Stomach smooth muscle (tissue), 2 donors: ENCODE data around the gene AGAP1.

Experiments
- H3K27ac ChIP-seq: one replicate; pipeline ENCODE4 v1.7.0; 2013; ENCODE audit warnings: mild to moderate bottlenecking, low read length, inconsistent platforms
- H3K27me3 ChIP-seq, 2 donors: one replicate each; pipeline ENCODE4 v1.7.0; 2013; ENCODE audit warnings: low read length in 2 of 2; ENCODE audit not compliant: insufficient read depth in 2 of 2, control insufficient read depth in 1 of 2
- H3K36me3 ChIP-seq, 2 donors: one replicate each; pipeline ENCODE4 v1.7.0; 2013; ENCODE audit warnings: low read length in 2 of 2; ENCODE audit not compliant: control insufficient read depth in 2 of 2, insufficient read depth in 2 of 2
- H3K4me1 ChIP-seq: one replicate; pipeline ENCODE4 v1.7.0; 2013; ENCODE audit warnings: low read length; ENCODE audit not compliant: control insufficient read depth, insufficient read depth
- H3K4me3 ChIP-seq, 2 donors: one replicate each; pipeline ENCODE4 v1.7.0; 2013; ENCODE audit warnings: low read length in 2 of 2
- H3K9ac ChIP-seq, 2 donors: one replicate each; pipeline ENCODE4 v1.7.0; 2013; ENCODE audit warnings: low read length in 2 of 2, mild to moderate bottlenecking in 1 of 2
- H3K9me3 ChIP-seq, 2 donors: one replicate each; pipeline ENCODE4 v1.7.0; 2013; ENCODE audit warnings: low read length in 2 of 2; ENCODE audit not compliant: control insufficient read depth in 2 of 2
- donor health status: healthy.
- donor health status: Pancreatic carcinoma.

The AGAP1 gene

DNA sequence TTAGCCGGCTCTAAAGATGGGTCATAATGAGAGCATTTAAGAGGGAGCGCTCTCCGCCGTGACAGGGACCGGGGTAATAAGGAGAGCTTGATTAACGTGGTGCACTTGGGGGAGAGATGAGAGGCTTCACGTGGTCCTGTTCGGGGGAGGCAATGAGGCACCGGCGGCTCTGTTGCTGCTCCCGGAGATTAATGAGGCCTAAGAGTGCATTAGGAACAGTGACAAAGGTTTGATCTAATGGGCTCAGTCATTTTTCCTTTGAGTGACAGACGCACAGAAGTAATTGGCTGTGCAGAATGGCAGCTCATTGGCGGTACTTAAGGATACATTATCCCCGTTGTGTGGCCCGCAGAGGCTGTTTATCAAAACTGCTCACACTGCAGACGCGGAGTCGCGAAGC, 423.7 kb downstream of the AGAP1 start:
- no peak overlapping the region for H3K9ac ChIP-seq

DNA sequence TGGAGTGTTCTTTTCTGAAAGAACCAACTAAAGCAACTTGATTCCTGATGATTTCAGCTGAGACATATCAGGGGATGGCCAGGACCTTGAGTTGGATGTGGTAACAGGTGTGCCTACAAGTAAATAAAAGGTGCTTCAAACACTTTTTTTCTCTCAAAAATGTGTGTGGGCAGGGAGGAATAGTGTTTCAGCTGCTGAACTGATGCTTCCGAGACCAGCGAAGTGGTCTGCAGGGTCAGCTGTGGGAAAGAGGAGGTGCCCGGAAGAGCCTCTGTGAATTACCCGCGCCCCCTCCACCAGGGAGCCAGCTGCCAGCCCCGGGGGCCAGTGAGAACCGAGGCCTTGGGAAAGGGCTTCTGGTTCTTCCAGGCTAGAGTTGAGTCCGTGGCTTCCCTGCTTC, 425.0 kb downstream of the AGAP1 start:
- Histone ChIP-seq H3K9me3 (no peaks in the 10 kb centered on the region), H3K27me3 (no peaks in the 10 kb centered on the region), H3K36me3 (peaks cover 6 to 33% of the 10 kb centered on the region in 2 donors), H3K4me1 (no peaks in the 10 kb centered on the region), H3K4me3 (no peak overlapping the region), H3K27ac (no peak overlapping the region), H3K9ac (no peak overlapping the region)

More for the DNA sequence above, 423.7 kb downstream of the AGAP1 start:
- Histone ChIP-seq H3K4me1 (no peaks in the 10 kb centered on the region), H3K9me3 (no peaks in the 10 kb centered on the region), H3K27me3 (no peaks in the 10 kb centered on the region), H3K36me3 (peaks cover 6 to 33% of the 10 kb centered on the region in 2 donors), H3K4me3 (no peak overlapping the region), H3K27ac (no peak overlapping the region)

DNA sequence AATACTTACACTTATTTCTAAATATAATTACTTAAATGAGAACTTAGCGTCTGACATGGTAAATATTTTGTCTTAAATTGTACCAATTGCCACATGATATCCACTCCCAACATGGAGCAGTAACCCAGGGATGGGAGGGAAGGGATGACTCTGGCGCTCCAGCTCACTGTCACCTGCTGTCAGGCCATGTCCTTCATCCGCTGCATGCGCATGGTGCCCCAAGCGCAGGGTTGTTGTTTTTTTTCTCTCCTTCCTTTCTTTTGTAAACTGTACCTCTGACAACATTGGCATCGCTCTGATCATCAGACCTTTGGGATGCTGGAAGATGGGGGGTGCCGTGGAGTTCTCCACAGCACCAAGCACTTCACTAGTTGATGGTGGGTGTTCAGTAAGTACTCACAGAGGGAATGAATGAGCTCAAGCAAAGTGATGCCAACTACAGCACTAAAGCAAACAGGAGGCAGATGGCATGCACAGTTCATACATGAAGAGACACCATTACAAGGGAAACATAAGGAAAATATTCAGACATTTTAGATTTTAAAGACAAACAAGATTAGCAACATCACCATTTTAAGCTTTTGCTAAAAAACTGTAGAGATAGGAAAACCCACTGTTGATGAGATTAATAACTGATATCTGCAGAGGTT, 426.5 kb downstream of the AGAP1 start:
- Histone ChIP-seq H3K27me3 (no peaks in the 10 kb centered on the region), H3K9ac (no peak overlapping the region), H3K27ac (no peak overlapping the region), H3K4me1 (no peaks in the 10 kb centered on the region), H3K36me3 (peaks cover 5 to 20% of the 10 kb centered on the region in 2 donors), H3K4me3 (no peak overlapping the region), H3K9me3 (no peaks in the 10 kb centered on the region)

DNA sequence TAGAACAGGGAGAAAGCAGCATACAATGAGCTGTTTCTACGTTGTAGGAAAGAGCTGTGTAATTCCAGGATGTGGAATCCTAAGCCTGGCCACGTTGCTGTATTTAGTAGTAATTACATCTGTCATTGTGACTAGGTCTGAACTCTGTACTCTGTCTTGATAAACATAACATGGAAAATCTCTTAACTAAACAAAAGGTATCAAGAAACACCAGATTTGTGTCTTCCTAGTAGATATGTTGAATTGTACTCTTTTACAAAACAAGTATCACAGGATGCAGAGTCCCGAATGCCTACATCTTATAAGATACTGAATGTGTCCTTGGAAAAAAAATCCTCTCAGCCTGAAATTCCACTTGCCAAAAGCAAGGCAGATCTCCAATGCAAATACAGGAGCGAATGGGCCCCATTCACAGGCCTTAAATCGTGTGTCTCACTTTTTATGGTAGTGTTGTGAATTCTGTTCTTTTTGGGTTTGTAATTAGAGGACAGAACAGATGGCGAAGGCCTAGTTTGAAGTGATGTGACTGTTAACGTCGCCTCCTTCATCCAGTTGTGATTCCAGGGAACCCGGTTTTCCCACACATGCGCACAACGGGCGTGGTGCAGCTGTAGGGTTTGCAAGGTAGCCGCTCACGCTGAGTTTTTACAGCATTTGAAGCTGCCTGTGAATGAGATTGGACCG, 427.8 kb downstream of the AGAP1 start:
- Histone ChIP-seq H3K4me3 (no peak overlapping the region), H3K27me3 (no peaks in the 10 kb centered on the region), H3K9ac (no peak overlapping the region), H3K4me1 (no peaks in the 10 kb centered on the region), H3K36me3 (peaks cover 5 to 13% of the 10 kb centered on the region in 2 donors), H3K27ac (no peak overlapping the region), H3K9me3 (no peaks in the 10 kb centered on the region)

DNA sequence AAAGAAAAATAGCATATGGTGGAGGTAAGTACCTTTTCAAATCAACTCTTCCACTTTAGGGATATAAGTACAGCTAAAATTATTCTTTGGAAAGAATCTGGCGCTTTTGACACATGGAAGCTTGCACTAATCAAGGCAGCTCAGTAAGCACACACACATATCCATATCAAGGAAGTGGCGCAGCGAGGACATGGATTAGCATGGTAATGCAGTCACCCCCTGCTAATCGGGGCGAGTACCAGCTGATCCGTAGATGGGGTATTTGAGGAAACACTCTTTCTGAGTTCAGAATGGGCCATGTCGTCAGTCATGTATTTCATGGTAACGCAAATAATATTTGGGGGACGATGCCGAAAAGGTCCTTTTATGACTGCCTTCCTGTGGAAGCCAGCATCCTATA, 429.0 kb downstream of the AGAP1 start:
- Histone ChIP-seq H3K9ac (no peak overlapping the region), H3K27me3 (no peaks in the 10 kb centered on the region), H3K27ac (no peak overlapping the region), H3K4me1 (no peaks in the 10 kb centered on the region), H3K9me3 (no peaks in the 10 kb centered on the region), H3K4me3 (no peak overlapping the region), H3K36me3 (peaks cover 5 to 13% of the 10 kb centered on the region in 2 donors)

DNA sequence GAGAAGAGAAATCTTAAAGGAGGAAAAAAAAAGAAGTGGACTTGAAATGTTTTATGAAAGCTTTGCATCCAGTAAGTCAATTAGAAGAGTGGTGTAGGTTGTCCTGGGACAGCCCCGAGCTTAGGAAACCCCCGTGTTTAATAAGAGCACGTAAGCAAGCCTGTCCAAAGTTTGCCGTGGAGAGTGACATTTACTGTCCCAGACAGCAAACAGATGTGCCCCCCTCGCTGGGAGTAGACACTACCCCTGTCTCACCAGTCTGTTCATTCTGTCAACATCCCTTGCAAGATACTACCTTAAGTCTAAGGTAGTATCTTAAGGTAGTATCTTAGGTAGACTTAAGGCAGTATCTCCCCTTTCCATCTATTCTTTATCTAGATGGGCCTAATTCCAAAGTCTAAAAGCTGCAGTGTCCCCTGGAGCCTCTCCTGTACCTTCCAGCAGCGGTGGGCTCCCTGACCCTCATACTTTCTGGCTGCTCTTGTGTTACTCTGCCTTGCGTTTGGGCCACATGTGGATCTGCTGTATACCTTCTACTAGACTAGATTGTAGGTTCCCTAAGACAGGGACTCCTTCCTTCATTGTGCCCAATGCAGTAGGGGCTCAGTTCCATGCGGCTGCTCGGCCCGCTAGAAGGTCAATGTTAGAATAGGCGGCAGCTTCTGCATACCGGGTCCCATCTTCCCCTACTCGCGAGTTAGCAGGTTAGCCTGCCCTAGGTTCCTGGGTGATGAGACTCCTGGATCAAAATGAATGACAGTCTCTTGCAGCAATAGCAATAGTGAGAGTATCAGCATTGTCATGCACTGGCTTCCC, 430.2 kb downstream of the AGAP1 start:
- H3K9me3 ChIP-seq = no peaks in the 10 kb centered on the region
- H3K27me3 ChIP-seq = no peaks in the 10 kb centered on the region
- H3K36me3 ChIP-seq = peaks cover 6 to 12% of the 10 kb centered on the region in 2 donors
- H3K27ac ChIP-seq = no peak overlapping the region
- H3K4me3 ChIP-seq = no peak overlapping the region
- no peaks in the 10 kb centered on the region for H3K4me1 ChIP-seq
- H3K9ac ChIP-seq = no peak overlapping the region

DNA sequence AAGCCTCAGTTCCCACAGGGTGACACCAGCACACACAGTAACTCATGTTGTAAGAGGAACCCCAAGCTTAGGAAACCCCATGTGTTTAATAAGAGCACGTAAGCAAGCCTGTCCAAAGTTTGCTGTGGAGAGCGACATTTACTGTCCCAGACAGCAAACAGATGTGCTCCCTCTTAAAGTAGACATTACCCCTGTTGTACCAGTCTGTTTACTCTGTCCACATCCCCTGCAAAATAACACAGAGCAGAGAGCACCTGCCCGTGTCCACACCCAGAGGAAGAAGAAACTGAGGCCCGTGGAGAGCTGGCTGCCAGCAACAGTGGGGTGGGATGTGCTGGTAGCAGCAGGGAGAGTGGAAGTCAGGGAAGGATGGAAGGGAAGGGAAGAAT, 430.8 kb downstream of the AGAP1 start:
- no peaks in the 10 kb centered on the region for H3K9me3 ChIP-seq
- H3K36me3 ChIP-seq = peaks cover 6 to 8% of the 10 kb centered on the region in 2 donors
- no peak overlapping the region for H3K9ac ChIP-seq
- H3K27ac ChIP-seq = no peak overlapping the region
- no peak overlapping the region for H3K4me3 ChIP-seq
- H3K4me1 ChIP-seq = no peaks in the 10 kb centered on the region
- H3K27me3 ChIP-seq = no peaks in the 10 kb centered on the region

DNA sequence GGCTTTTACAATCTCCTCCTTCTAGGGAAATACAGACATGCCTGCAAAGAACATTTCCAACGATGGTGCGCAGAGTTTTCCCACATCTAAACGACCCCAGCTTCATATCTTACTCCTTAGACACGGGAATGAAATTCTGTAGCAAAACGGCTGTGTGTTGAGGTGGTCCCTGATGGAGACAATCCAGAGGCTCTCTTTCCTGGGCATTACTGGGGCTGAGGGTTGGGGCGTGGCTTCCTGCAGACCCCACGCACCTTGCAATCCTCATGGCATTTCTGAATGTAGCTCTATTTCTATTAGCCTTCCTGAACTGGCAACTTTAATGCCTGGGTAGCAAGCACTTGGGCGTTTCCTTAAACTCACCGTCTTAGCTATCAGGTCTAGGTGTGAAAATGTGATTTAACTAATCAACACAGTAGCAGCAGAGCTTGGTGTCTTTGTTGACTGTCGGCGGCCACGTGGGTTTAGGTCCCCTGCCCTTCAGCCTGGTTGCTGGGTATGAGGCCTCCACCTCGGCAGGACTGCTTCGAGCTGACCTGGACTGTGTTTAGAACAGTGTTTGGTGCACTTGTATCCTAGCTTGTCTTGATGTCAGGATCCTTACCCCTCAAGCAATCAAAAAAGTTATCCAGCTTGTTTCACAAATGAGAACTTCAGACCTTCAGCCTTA, 431.5 kb downstream of the AGAP1 start:
- Histone ChIP-seq H3K4me1 (no peaks in the 10 kb centered on the region), H3K27ac (no peak overlapping the region), H3K36me3 (peaks cover 5 to 7% of the 10 kb centered on the region in 2 donors), H3K27me3 (no peaks in the 10 kb centered on the region), H3K9ac (no peak overlapping the region), H3K9me3 (no peaks in the 10 kb centered on the region), H3K4me3 (no peak overlapping the region)

DNA sequence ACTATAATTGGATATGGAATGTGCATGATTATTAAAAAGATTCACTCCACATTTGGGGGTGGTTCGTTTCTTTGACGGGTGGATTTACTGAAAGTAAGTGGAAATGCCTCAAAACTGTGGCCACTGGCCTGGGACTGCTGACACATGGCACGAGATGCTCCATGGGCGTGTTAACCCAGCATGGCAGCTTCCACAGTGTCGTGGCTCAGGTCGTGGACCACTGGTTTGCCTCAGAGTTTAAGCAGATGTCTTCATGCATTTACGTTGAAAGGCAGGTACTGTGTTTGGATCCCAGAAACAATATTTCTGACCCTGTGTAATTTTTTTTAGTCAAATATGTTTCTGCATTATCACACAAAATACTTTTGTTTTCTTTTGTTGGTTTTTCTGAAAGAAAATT, 432.4 kb downstream of the AGAP1 start:
- Histone ChIP-seq H3K27me3 (no peaks in the 10 kb centered on the region), H3K27ac (no peak overlapping the region), H3K4me1 (no peaks in the 10 kb centered on the region), H3K9me3 (no peaks in the 10 kb centered on the region), H3K4me3 (no peak overlapping the region), H3K9ac (no peak overlapping the region), H3K36me3 (peaks cover 10 to 13% of the 10 kb centered on the region in 2 donors)

DNA sequence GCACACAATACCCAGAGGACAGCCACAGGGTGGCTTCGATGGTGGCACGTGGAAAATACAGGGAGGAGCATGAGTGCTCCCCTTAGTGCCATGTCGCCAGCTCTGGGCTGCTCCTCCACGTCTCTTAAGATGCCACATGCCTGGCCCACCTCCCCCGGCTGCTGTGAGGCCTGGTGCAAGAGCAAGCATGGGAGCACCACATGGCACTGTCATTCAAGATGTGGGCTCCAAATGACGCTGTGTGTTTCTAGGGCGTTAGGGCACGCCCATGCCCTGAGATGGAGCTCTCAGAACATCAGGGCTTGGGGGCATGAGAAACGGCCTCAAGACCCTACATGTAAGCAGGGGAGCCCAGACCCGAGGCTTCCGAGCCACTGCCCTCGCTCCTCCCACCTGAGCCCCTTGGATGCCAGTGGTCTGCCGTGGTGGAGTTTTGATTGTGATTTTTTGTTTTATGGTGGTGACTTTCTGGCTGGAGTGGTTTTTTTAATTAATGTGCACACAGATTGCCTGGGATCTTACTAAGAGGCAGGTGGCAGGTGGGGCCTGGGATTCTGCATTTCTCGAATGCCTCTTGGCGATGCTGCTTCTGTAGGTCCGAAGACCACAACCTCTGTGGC, 435.0 kb downstream of the AGAP1 start:
- no peak overlapping the region for H3K27ac ChIP-seq
- peaks cover 20 to 26% of the 10 kb centered on the region in 2 donors for H3K36me3 ChIP-seq
- H3K4me3 ChIP-seq = no peak overlapping the region
- no peak overlapping the region for H3K9ac ChIP-seq
- H3K9me3 ChIP-seq = no peaks in the 10 kb centered on the region
- no peaks in the 10 kb centered on the region for H3K4me1 ChIP-seq
- H3K27me3 ChIP-seq = no peaks in the 10 kb centered on the region
